Activated T-cell treated with anti-CD3 and anti-CD28 coated beads, Interleukin-2, amount 50 U/mL, for 1 hour (primary cell): ENCODE data around the gene EPB41L4B.
"Not testable (repeated sequence)": the region's sequence is repeated elsewhere in the genome, so short reads cannot be mapped to it uniquely, and the experiment has no call there.

Source experiments
- DNase-seq: peaks from one replicate; pipeline ENCODE4 v3.0.0-alpha.2; 2020

The EPB41L4B gene

DNA sequence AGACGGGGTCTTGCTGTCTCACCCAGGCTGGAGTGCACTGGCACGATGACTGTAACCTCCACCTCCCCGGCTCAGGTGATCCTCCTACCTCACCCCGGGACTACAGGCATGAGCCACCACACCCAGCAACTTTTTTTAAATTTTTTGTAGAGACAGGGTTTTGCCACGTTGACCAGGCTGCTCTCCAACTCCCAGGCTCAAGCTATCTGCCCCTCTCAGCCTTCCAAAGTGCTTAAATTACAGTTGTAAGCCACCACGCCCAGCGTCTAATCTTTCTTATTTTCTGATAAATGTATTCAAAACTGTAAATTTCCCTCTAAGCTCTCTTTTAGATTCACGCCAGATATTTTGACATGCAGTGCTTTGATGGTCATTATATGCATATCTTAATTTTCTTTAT, 164.2 kb downstream of the EPB41L4B start:
- no peak for DNase-seq

DNA sequence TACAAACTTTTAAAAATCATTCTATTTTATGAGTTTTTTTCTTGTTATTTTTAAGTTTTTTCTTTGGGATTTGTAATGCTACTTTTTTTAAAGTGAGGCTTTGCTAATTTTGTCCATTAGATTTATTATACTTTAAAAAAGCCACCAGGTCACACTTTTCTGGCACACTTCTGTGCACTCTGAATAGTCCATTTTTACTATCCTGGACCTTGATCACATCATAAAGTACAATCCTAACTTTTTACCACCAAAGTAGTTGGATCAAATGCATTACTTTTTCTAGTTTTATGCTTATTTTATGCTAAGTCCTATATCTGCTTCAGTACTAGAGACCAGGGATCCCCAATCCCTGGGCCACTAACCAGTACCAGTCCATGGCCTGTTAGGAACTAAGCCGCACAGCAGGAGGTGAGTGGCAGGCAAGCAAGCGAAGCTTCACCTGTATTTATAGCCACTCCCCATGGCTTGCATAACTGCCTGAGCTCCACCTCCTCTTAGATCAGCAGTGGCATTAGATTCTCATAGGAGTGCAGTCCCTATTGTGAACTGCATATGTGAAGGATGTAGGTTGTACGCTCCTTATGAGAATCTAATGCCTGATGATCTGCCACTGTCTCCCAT, 169.8 kb downstream of the EPB41L4B start:
- DNase-seq, result no peak

- DNase-seq, result no peak
These were observed 171.1 kb downstream of the EPB41L4B start for GRCh38 chr9:109149722-109150121.

GRCh38 chr9:109149089-109149488, 171.8 kb downstream of the EPB41L4B start:
- no peak for DNase-seq

- no peak for DNase-seq
These were observed 175.8 kb downstream of the EPB41L4B start for GRCh38 chr9:109145051-109145450.

- DNase-seq, result no peak
These were observed 176.8 kb downstream of the EPB41L4B start for GRCh38 chr9:109143881-109144562.

GRCh38 chr9:109141375-109141774, 179.5 kb downstream of the EPB41L4B start:
- DNase-seq, result no peak

DNA sequence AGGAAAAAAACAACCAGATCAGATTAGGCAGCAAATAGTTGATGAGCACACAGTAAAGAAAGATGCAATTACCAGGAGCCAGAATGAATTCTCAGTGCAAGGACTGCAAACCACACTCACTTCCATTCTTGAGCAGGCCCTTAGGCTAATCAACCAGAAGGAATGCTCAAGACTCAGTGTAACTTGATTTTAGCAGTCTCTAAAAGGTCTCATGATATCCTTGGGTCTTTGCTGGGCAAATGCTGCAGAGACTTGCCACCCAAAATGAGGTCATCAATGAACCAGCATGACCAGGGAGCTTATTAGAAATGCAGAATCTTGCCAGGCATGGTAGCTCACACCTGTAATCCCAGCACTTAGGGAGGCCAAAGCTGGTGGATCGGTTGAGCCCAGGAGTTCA, 181.0 kb downstream of the EPB41L4B start:
- no peak for DNase-seq

DNA sequence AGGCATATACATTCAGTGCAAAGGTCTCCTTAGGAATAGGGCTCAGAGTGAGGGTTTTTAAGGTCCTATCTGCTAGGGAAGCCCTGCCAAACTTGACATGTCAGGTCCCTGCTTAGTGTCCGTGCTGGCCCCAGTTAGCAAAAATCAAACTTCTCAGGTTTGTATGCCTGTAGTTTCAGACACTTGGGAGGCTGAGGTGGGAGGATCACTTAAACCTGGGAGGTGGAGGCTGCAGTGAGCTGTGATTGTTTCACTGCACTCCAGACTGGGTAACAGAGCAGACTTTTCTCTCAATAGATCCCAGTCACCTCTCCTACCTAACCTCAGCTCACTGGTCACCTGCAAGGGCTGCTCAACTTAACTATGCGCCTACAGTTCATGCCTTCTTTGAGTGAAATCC, 182.4 kb downstream of the EPB41L4B start:
- no peak for DNase-seq

GRCh38 chr9:109134167-109134578, 186.7 kb downstream of the EPB41L4B start:
- DNase-seq, result no peak

GRCh38 chr9:109133533-109133932, 187.3 kb downstream of the EPB41L4B start:
- DNase-seq, result no peak

GRCh38 chr9:109132567-109133021, 188.3 kb downstream of the EPB41L4B start:
- no peak for DNase-seq

- no peak for DNase-seq
These were observed 191.2 kb downstream of the EPB41L4B start for GRCh38 chr9:109129470-109130197.

DNA sequence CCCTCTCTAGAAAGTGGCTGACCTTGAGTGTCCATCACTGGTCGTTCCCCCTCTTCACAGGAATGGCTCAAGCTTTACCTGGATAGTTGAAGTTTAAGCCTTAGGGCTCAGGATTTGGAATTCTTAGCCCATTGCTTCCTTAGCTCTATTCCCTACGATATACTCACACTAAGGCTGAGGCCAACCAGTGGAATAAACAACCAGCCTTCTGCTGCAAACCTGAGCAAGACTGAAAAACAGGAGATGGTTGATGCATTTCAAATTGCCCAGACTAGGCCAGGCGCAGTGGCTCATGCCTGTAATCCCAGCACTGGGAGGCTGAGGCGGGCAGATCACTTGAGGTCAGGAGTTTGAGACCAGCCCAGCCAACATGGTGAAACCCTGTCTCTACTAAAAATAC, 194.2 kb downstream of the EPB41L4B start:
- DNase-seq, result not testable (repeated sequence)

DNA sequence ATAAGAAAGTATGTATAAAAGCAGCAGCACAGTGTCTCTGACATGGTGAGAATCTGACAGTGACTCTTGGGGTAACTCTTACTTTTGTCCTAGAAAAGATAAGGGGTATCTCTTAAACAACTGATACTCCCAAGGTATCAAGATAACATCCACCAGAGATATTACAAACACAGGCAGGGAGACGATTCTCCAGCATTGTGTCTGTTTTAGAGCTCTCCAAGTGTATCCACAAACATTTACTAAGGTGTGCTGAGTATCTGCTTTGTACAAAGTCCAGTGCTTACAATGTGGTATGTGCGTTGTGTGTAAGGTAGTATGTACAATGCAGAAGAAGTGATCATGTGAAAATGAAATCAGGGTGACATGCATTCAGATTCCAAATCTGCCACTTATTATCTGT, 196.7 kb downstream of the EPB41L4B start:
- DNase-seq, result no peak

GRCh38 chr9:109122726-109123621, 197.9 kb downstream of the EPB41L4B start:
- no peak for DNase-seq
